ENCODE data around the gene CTNNA2. TPM values are rescaled to one million over a fixed set of nuclear protein-coding genes. Genes with fewer than 3 reads are reported as not detected.

The CTNNA2 gene
- total and polyA plus RNA-seq, 2 of the 8 experiments (the other 6 are each of a cell fraction or from before 2014, with no cell fraction given): 3.9 to 9.0 TPM

DNA sequence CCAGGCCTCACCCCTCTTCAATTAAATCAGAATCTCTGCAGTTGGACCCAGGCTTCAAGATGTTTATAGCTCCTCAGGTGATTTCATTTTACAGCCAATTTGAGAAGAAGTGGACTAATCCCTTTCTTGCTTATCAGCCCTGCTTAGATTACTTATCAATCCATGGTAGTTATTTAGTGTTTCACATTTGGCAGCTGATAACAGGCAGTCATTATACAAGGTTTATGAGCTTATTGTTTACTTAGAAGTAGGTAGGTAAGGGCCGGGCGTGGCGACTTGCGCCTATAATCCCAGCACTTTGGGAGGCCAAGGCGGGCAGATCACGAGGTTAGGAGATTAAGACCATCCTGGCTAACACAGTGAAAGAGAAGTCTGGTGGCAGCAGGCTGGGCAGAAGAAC lies 237.5 kb downstream of the CTNNA2 start:
- no peak overlapping the region for H4K5ac ChIP-seq (ENCODE audit: insufficient read length, low read depth, low read length)
- H3K9ac ChIP-seq (replicated peaks in 1 of 4; ENCODE audit: extremely low read depth in 1 of 4, low read depth in 3 of 4, low read length in 3 of 4): no peak overlapping the region
- no peaks in the 10 kb centered on the region for H4K20me1 ChIP-seq (replicated peaks in 1 of 2; ENCODE audit: control insufficient read depth in 1 of 2, insufficient read depth in 2 of 2, low read length in 2 of 2)
- no peak overlapping the region for H3K14ac ChIP-seq (ENCODE audit: insufficient read length)
- no peak overlapping the region for H3K18ac ChIP-seq (ENCODE audit: extremely low read depth, low read length)
- H3K9me3 ChIP-seq (ENCODE audit: insufficient read depth in 2 of 2, low read depth in 1 of 2, low read length in 1 of 2): no peaks in the 10 kb centered on the region
- H2BK20ac ChIP-seq (ENCODE audit: low read length): no peak overlapping the region
- no peak overlapping the region for H2BK120ac ChIP-seq (replicated peaks; ENCODE audit: low read depth, low read length)
- POLR2A ChIA-PET (ENCODE audit: partially characterized antibody): no interaction called here
- H3K79me2 ChIP-seq (ENCODE audit: control insufficient read depth in 1 of 2, insufficient read depth in 2 of 2, low read length in 2 of 2): no peaks in the 10 kb centered on the region
- H3K4ac ChIP-seq (replicated peaks; ENCODE audit: insufficient read length, low read depth, low read length): no peak overlapping the region
- no peak overlapping the region for H3K4me3 ChIP-seq (ENCODE audit: extremely low read depth in 1 of 4, insufficient read depth in 2 of 4, low read depth in 3 of 4, low read length in 4 of 4)
- no peaks in the 10 kb centered on the region for H3K23me2 ChIP-seq (ENCODE audit: low read depth, low read length)
- H3K27me3 ChIP-seq (replicated peaks in 1 of 4; ENCODE audit: control insufficient read depth in 3 of 4, extremely low read depth in 1 of 4, insufficient read depth in 3 of 4, low read length in 3 of 4): no peaks in the 10 kb centered on the region
- H3K4me2 ChIP-seq (ENCODE audit: insufficient read depth in 1 of 2, low read depth in 2 of 2, low read length in 2 of 2): no peak overlapping the region
- H2BK15ac ChIP-seq (ENCODE audit: low read length): no peak overlapping the region
- FAIRE-seq (no peak), DNase-seq (ENCODE audit: low read depth in 1 of 2, low spot score in 2 of 2) (no peak)
- no peak overlapping the region for H2AK5ac ChIP-seq (ENCODE audit: low read depth, low read length)
- H3K79me1 ChIP-seq (ENCODE audit: low read depth, low read length): no peaks in the 10 kb centered on the region
- no peak overlapping the region for H4K91ac ChIP-seq (replicated peaks; ENCODE audit: insufficient read length, low read length)
- H2BK12ac ChIP-seq (ENCODE audit: low read depth, low read length): no peak overlapping the region
- TF ChIP-seq POLR2AphosphoS5 (IDR thresholded peaks at IDR 0.05; ENCODE audit: low read depth, low read length): no peak
- no peak for TF ChIP-seq POU5F1 (IDR thresholded peaks at IDR 0.05; ENCODE audit: low read depth, low read length)
- no peak for TF ChIP-seq SRF (IDR thresholded peaks at IDR 0.05; ENCODE audit: low read depth, low read length)
- no peak for TF ChIP-seq BCL11A (IDR thresholded peaks at IDR 0.05; ENCODE audit: low read depth in 2 of 2, low read length in 2 of 2)
- TF ChIP-seq KDM5A (IDR thresholded peaks at IDR 0.05; ENCODE audit: low read length): no peak
- TF ChIP-seq, protein P1, sequence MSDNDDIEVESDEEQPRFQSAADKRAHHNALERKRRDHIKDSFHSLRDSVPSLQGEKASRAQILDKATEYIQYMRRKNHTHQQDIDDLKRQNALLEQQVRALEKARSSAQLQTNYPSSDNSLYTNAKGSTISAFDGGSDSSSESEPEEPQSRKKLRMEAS (IDR thresholded peaks at IDR 0.05): no peak
- no peak for TF ChIP-seq GTF2F1 (IDR thresholded peaks at IDR 0.05; ENCODE audit: borderline replicate concordance, low read depth, low read length)
- no peak for TF ChIP-seq GABPA (IDR thresholded peaks at IDR 0.05; ENCODE audit: borderline replicate concordance, insufficient read depth, low read length)
- no peak overlapping the region for H3K56ac ChIP-seq (replicated peaks; ENCODE audit: insufficient read length, low read depth, low read length)
- no peaks in the 10 kb centered on the region for H3K36me3 ChIP-seq (ENCODE audit: control insufficient read depth in 2 of 4, insufficient read depth in 4 of 4, low read length in 3 of 4)
- no peak overlapping the region for H3K27ac ChIP-seq (ENCODE audit: low read depth, low read length)
- no peak overlapping the region for H2AFZ ChIP-seq (ENCODE audit: low read length)
- CTCF ChIA-PET (ENCODE audit: partially characterized antibody): interaction anchor here (0.5 to 2.4 kb wide), 3 partner anchors 8 to 109 kb away, joined by 3 to 5 read pairs (median 3); no protein-coding TSS in a partner anchor
- no peak overlapping the region for H4K8ac ChIP-seq (ENCODE audit: extremely low read depth, insufficient read depth, low read length)
- 97% methylated on average over 6 of the region's 6 CpGs; no CpG with 5 or more reads in 1 of the 2 experiments for WGBS, 2 experiments (ENCODE audit: extremely low coverage in 1 of 2, insufficient coverage in 1 of 2, insufficient read length in 1 of 2, insufficient replicate concordance in 2 of 2, low coverage in 1 of 2, low lambda C conversion rate in 2 of 2, missing lambda C conversion rate in 1 of 2)
- H2BK5ac ChIP-seq (ENCODE audit: low read depth, low read length): no peak overlapping the region
- H3K4me1 ChIP-seq (replicated peaks in 1 of 4; ENCODE audit: control insufficient read depth in 3 of 4, insufficient read depth in 4 of 4, low read length in 3 of 4): no peaks in the 10 kb centered on the region
- H3K23ac ChIP-seq (ENCODE audit: insufficient read length): no peak overlapping the region

Measured in H1 (cell line).